T-helper 1 cell treated with Interleukin-12 subunit alpha and Interleukin-12 subunit beta and Interleukin-4 antibody, amounts not matched to agents 30 μg/mL and 1 μg/mL, for 36 hours (primary cell): ENCODE results near the gene MYO1B.

Experiments
- H3K27ac Mint-ChIP-seq: one replicate; pipeline ENCODE4 v1.8.0; 2021; ENCODE audit warnings: mild to moderate bottlenecking, mixed read lengths
- H3K27me3 Mint-ChIP-seq: one replicate; pipeline ENCODE4 v1.8.0; 2021; ENCODE audit warnings: low read depth, mixed read lengths
- H3K36me3 Mint-ChIP-seq: one replicate; pipeline ENCODE4 v1.8.0; 2021; ENCODE audit warnings: low read depth, mixed read lengths
- H3K4me1 Mint-ChIP-seq: one replicate; pipeline ENCODE4 v1.8.0; 2021; ENCODE audit warnings: low read depth, mixed read lengths
- H3K4me3 Mint-ChIP-seq: one replicate; pipeline ENCODE4 v1.8.0; 2021; ENCODE audit warnings: mild to moderate bottlenecking, moderate library complexity, mixed read lengths
- H3K9me3 Mint-ChIP-seq: one replicate; pipeline ENCODE4 v1.8.0; 2021; ENCODE audit warnings: mixed read lengths

The MYO1B gene

GRCh38 chr2:191410646-191411436 lies 165.6 kb downstream of the MYO1B start:
- Mint-ChIP-seq H3K4me1 (no peaks in the 10 kb centered on the region), H3K36me3 (peaks cover 5% of the 10 kb centered on the region), H3K27ac (no peak overlapping the region), H3K27me3 (no peaks in the 10 kb centered on the region), H3K9me3 (no peaks in the 10 kb centered on the region), H3K4me3 (no peak overlapping the region)

- Mint-ChIP-seq H3K27me3 (no peaks in the 10 kb centered on the region), H3K4me3 (no peak overlapping the region)
Observed at GRCh38 chr2:191411472-191411871, 166.3 kb downstream of the MYO1B start.

GRCh38 chr2:191412353-191412752 lies 167.1 kb downstream of the MYO1B start:
- H3K4me1 Mint-ChIP-seq, result no peaks in the 10 kb centered on the region
- peaks cover 5% of the 10 kb centered on the region for H3K36me3 Mint-ChIP-seq
- no peaks in the 10 kb centered on the region for H3K9me3 Mint-ChIP-seq
- H3K27me3 Mint-ChIP-seq, result no peaks in the 10 kb centered on the region
- H3K4me3 Mint-ChIP-seq, result no peak overlapping the region
- H3K27ac Mint-ChIP-seq, result no peak overlapping the region

More at GRCh38 chr2:191411472-191411871, 166.3 kb downstream of the MYO1B start:
- Mint-ChIP-seq H3K4me1 (no peaks in the 10 kb centered on the region), H3K36me3 (peaks cover 5% of the 10 kb centered on the region), H3K27ac (no peak overlapping the region), H3K9me3 (no peaks in the 10 kb centered on the region)

- peaks cover 5% of the 10 kb centered on the region for H3K36me3 Mint-ChIP-seq
- no peaks in the 10 kb centered on the region for H3K4me1 Mint-ChIP-seq
- H3K4me3 Mint-ChIP-seq, result no peak overlapping the region
- no peak overlapping the region for H3K27ac Mint-ChIP-seq
- H3K27me3 Mint-ChIP-seq, result no peaks in the 10 kb centered on the region
- H3K9me3 Mint-ChIP-seq, result no peaks in the 10 kb centered on the region
Observed at GRCh38 chr2:191415101-191415500, 169.9 kb downstream of the MYO1B start.

GRCh38 chr2:191415858-191416257 lies 170.7 kb downstream of the MYO1B start:
- no peak overlapping the region for H3K27ac Mint-ChIP-seq
- no peak overlapping the region for H3K4me3 Mint-ChIP-seq
- no peaks in the 10 kb centered on the region for H3K27me3 Mint-ChIP-seq
- no peaks in the 10 kb centered on the region for H3K4me1 Mint-ChIP-seq
- no peaks in the 10 kb centered on the region for H3K9me3 Mint-ChIP-seq
- peaks cover 5% of the 10 kb centered on the region for H3K36me3 Mint-ChIP-seq

- H3K4me3 Mint-ChIP-seq, result no peak overlapping the region
- no peaks in the 10 kb centered on the region for H3K27me3 Mint-ChIP-seq
- no peak overlapping the region for H3K27ac Mint-ChIP-seq
- H3K4me1 Mint-ChIP-seq, result no peaks in the 10 kb centered on the region
- peaks cover 4% of the 10 kb centered on the region for H3K36me3 Mint-ChIP-seq
- H3K9me3 Mint-ChIP-seq, result no peaks in the 10 kb centered on the region
Observed at GRCh38 chr2:191417746-191418145, 172.5 kb downstream of the MYO1B start.

DNA sequence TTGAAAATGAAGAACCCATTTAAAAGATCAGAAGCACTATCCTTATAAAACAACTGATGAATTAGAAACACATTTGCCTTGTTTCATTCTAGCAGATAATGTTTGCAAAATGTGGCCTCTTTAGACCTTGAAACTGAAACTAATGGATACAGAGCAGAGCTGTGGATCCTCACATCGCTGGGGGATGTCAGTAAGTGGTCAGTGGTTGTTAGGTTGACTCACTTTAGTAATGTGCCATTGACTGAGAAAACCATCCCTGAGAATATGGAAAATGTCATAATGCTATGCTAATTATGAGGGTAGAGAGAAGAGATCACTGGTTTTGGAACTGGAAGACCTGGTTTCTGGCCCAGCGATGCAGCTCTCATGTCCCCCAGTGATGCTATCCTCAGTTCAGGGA lies 176.7 kb downstream of the MYO1B start:
- Mint-ChIP-seq H3K36me3 (no peaks in the 10 kb centered on the region), H3K4me3 (no peak overlapping the region)

GRCh38 chr2:191427031-191427430 lies 181.8 kb downstream of the MYO1B start:
- no peaks in the 10 kb centered on the region for H3K9me3 Mint-ChIP-seq
- H3K27ac Mint-ChIP-seq, result no peak overlapping the region
- no peak overlapping the region for H3K4me3 Mint-ChIP-seq
- H3K4me1 Mint-ChIP-seq, result no peaks in the 10 kb centered on the region
- no peaks in the 10 kb centered on the region for H3K27me3 Mint-ChIP-seq
- no peaks in the 10 kb centered on the region for H3K36me3 Mint-ChIP-seq

More for the DNA sequence above, 176.7 kb downstream of the MYO1B start:
- no peaks in the 10 kb centered on the region for H3K4me1 Mint-ChIP-seq
- H3K9me3 Mint-ChIP-seq, result no peaks in the 10 kb centered on the region
- H3K27me3 Mint-ChIP-seq, result no peaks in the 10 kb centered on the region
- no peak overlapping the region for H3K27ac Mint-ChIP-seq

DNA sequence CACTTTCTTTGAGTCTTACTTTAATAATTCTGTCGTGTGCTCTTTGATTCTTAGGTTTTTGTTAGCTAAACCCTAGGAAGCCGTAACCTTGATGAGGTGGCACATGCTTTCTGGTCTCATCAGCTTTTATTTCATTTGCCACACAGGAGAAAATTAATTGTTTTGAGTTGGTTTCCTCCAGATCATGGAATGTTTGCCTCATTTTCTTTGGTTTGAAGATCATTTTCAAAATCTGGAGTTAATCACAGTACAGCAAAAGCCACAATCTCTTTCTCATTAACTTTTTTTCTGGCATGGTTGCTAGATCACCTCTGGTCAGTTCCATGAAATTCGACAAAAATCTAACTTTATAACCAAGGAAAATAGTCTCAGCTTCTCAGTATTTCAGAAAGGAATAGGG lies 182.9 kb downstream of the MYO1B start:
- Mint-ChIP-seq H3K4me3 (no peak overlapping the region), H3K4me1 (no peaks in the 10 kb centered on the region), H3K27ac (no peak overlapping the region), H3K9me3 (no peaks in the 10 kb centered on the region), H3K27me3 (no peaks in the 10 kb centered on the region), H3K36me3 (no peaks in the 10 kb centered on the region)

DNA sequence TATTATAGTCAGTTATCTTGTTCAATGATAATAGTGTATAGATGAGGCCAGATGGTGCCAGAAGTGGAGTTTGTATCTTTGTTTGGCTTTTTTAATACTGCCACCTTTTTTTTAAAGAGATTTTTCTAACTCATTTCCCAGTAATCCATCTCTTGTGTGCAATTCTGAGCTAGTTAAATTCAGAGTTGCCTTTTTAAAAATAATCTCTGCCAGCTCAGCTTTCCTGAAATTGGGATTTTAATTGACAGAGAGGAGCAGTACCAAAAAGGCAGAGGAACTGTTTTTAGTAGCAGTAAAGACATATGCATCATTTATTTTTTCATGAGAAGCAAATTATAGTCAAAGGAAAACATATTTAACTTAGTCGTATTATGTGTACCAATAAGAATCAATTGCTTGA lies 185.3 kb downstream of the MYO1B start:
- H3K27me3 Mint-ChIP-seq, result no peaks in the 10 kb centered on the region
- no peak overlapping the region for H3K4me3 Mint-ChIP-seq

DNA sequence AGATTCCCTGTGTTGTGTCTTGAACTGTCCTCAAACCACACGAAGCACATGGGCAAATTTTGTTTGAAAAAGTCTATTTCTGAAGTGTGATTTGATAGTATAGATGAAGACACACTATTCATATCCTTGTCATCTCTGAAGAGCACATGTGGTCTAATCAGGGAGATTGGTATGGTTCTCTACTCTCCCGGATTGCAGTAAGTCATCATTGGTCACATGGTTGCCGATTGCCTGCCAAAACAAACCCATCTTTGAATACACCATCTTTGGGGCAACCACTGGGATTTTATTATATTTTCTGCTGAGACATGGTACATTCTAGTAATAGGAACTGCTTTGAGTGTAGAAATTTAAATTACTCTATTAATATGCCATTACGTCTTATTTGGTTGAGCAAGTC lies 186.9 kb downstream of the MYO1B start:
- H3K4me3 Mint-ChIP-seq, result no peak overlapping the region
- no peaks in the 10 kb centered on the region for H3K4me1 Mint-ChIP-seq
- no peak overlapping the region for H3K27ac Mint-ChIP-seq
- H3K27me3 Mint-ChIP-seq, result no peaks in the 10 kb centered on the region
- H3K9me3 Mint-ChIP-seq, result no peaks in the 10 kb centered on the region
- no peaks in the 10 kb centered on the region for H3K36me3 Mint-ChIP-seq

More for the DNA sequence above, 185.3 kb downstream of the MYO1B start:
- Mint-ChIP-seq H3K36me3 (no peaks in the 10 kb centered on the region), H3K9me3 (no peaks in the 10 kb centered on the region), H3K27ac (no peak overlapping the region), H3K4me1 (no peaks in the 10 kb centered on the region)

DNA sequence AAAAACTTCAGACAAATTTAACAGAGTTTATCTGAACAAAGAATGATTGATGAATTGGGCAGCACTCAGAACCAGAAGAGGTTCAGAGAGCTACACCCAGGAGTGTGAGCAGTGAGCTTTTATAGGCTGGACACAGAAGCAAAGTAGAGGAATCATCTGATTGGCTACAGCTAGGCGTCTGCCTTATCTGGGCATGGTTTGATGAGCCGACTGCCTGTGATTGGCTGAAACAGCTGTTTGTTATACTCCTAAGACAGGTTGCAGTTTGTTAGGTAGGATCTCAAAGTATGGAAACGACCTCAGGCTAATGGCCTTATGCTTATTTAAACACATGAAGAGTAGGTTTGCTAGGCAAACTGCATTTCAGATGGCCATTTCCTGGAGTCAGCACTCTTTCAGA lies 188.9 kb downstream of the MYO1B start:
- Mint-ChIP-seq H3K27me3 (no peaks in the 10 kb centered on the region), H3K27ac (no peak overlapping the region), H3K4me1 (no peaks in the 10 kb centered on the region), H3K9me3 (no peaks in the 10 kb centered on the region), H3K36me3 (no peaks in the 10 kb centered on the region), H3K4me3 (no peak overlapping the region)

DNA sequence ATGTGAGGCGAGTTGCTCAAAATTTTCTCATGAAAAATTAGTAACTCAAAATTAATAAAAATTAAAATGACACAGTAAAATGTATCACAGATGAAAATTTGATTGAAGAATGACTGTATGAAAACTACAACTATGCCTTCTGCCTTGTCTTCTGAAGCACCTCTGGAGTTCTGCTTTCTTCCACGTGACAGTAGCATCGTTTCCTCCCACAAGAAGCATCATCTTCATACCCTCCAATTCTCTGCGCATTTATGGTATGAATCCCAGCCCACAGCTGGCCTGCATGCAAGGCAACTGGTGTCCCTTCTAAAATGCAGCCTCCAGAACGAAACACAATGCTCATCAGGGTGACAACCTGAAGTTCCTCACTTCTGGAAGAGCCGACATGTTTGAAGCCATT lies 189.9 kb downstream of the MYO1B start:
- Mint-ChIP-seq H3K27ac (no peak overlapping the region), H3K4me3 (no peak overlapping the region), H3K9me3 (no peaks in the 10 kb centered on the region), H3K36me3 (no peaks in the 10 kb centered on the region), H3K4me1 (no peaks in the 10 kb centered on the region), H3K27me3 (no peaks in the 10 kb centered on the region)

DNA sequence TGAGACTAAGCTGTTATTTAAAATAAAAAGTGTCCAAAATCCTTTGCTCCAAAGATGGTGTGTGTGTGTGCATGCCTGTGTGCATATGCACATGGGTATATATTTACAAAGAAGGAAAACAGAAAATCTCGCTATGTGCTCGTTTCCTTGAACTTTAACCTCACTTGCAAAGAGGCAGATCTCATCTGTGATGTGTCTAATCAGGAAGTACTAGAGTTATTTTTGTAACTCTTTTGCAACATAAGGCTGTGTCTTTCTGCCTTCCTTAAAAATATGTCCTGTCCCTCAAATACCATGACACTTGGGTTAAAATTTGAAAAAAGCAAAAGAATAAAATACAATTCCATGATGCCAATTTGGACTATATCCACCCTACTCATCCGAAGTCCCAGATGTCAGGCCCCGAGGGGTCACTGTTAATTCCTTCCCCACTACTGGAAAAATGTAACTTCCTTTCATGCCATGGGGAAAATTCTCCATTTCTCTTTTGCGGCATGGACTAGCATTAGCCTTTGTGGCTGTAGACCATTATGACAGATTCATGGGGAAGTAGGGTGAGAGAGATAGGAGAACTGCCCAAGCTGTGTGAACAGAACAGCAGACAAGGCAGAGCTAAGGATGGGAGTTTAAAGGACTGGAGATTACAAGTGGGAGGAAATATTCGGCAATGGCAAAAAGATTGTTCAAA lies 191.3 kb downstream of the MYO1B start:
- Mint-ChIP-seq H3K4me3 (no peak overlapping the region), H3K36me3 (no peaks in the 10 kb centered on the region), H3K4me1 (no peaks in the 10 kb centered on the region)

DNA sequence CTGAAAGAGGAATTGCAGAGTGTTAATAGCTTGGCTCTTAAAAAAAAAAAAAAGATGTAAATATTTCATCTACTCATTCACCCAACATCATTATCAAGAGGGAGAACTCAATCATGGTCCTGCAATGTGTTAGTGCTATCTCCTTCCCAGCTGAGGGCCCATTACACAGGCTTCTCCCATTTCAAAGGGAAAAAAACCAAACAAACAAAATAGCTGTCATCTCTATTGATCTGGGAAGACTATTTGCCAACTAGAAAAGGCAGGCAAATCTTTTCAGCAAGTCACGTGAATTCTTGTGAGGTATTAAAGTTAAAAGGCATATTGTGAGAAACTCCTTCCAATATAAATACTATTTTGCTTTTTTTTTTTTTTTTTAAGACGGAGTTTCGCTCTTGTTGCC lies 194.3 kb downstream of the MYO1B start:
- Mint-ChIP-seq H3K27ac (no peak overlapping the region), H3K4me1 (no peaks in the 10 kb centered on the region), H3K36me3 (no peaks in the 10 kb centered on the region), H3K27me3 (peaks cover 4% of the 10 kb centered on the region), H3K9me3 (no peaks in the 10 kb centered on the region), H3K4me3 (no peak overlapping the region)

More for the DNA sequence above, 191.3 kb downstream of the MYO1B start:
- H3K27ac Mint-ChIP-seq, result no peak overlapping the region
- H3K27me3 Mint-ChIP-seq, result no peaks in the 10 kb centered on the region
- no peaks in the 10 kb centered on the region for H3K9me3 Mint-ChIP-seq
